ENCODE results near the gene MORN2. TPM values are rescaled to one million over a fixed set of nuclear protein-coding genes. Genes with fewer than 3 reads are reported as not detected.
A peak's percentile ranks its signal among the peaks of the same experiment; 100 is the strongest.

Gene MORN2
- total and polyA plus RNA-seq, 12 donors: 17.0 to 74.1 (median 26.5) TPM

- Histone ChIP-seq H3K4me3 (no peak overlapping the region), H3K9me3 (replicated peaks in 1 of 3) (no peaks in the 10 kb centered on the region), H3K27ac (peak overlapping the region in 1 of 5 donors; percentile 38), H3K36me3 (replicated peaks in 1 of 2) (peaks cover 0 to 21% of the 10 kb centered on the region in 2 donors), H3K27me3 (no peaks in the 10 kb centered on the region), H3K4me1 (replicated peaks in 1 of 2) (no peaks in the 10 kb centered on the region)
- WGBS, 4 donors: 77 to 92% (median 89%) methylated on average over 2 of the region's 2 CpGs
- TF ChIP-seq, protein P1, sequence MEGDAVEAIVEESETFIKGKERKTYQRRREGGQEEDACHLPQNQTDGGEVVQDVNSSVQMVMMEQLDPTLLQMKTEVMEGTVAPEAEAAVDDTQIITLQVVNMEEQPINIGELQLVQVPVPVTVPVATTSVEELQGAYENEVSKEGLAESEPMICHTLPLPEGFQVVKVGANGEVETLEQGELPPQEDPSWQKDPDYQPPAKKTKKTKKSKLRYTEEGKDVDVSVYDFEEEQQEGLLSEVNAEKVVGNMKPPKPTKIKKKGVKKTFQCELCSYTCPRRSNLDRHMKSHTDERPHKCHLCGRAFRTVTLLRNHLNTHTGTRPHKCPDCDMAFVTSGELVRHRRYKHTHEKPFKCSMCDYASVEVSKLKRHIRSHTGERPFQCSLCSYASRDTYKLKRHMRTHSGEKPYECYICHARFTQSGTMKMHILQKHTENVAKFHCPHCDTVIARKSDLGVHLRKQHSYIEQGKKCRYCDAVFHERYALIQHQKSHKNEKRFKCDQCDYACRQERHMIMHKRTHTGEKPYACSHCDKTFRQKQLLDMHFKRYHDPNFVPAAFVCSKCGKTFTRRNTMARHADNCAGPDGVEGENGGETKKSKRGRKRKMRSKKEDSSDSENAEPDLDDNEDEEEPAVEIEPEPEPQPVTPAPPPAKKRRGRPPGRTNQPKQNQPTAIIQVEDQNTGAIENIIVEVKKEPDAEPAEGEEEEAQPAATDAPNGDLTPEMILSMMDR (IDR thresholded peaks at IDR 0.05): no peak
- TF ChIP-seq POLR2A (IDR thresholded peaks at IDR 0.05): no peak
- intact Hi-C loops (cut with DNase I): no loop called here
- DNase-seq: no peak
Observed at GRCh38 chr2:38863061-38863695, 12.6 kb upstream of the MORN2 start.

DNA sequence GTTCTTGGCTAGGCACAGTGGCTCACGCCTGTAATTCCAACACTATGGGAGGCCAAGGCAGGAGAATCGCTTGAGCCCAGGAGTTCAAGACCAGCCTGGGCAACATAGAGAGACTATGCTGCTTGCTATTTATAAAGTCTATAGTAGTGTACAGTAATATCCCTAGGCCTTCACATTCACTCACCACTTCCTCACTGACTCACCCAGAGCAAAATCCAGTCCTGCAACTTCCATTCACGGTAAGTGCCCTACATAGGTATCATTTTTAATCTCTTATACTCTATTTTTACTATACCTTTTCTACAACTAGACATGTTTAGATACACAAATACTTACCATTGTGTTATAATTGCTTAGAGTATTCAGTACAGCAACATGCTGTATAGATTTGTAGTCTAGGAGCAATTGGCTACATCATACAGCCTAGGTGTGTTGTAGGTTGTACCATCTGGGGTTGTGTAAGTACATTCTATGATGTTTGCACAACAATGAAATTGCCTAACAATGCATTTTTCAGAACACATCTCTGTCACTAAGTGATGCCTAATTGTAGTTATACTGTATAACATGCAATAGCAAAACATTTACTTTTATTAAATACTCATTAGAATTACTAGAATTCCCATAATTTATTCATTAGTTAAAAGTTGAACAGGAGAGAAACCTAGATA lies 8.9 kb upstream of the MORN2 start:
- no peaks in the 10 kb centered on the region for H3K27me3 ChIP-seq
- intact Hi-C loops (cut with DNase I): no loop called here
- TF ChIP-seq, protein P1 (IDR thresholded peaks at IDR 0.05): no peak
- TF ChIP-seq POLR2A (IDR thresholded peaks at IDR 0.05): no peak
- no peaks in the 10 kb centered on the region for H3K4me1 ChIP-seq (replicated peaks in 1 of 2)
- no peak overlapping the region for H3K4me3 ChIP-seq
- no peak overlapping the region for H3K27ac ChIP-seq
- peaks cover 0 to 11% of the 10 kb centered on the region in 2 donors for H3K36me3 ChIP-seq (replicated peaks in 1 of 2)
- no peak for DNase-seq
- 94 to 100% (median 98%) methylated on average over 3 of the region's 3 CpGs for WGBS, 4 donors
- no peaks in the 10 kb centered on the region for H3K9me3 ChIP-seq (replicated peaks in 1 of 3)

- no peak for DNase-seq
- 97 to 99% (median 98%) methylated on average over 3 of the region's 3 CpGs for WGBS, 4 donors
- Histone ChIP-seq H3K27me3 (no peaks in the 10 kb centered on the region), H3K4me3 (no peak overlapping the region), H3K4me1 (replicated peaks in 1 of 2) (peaks cover 0 to 8% of the 10 kb centered on the region in 2 donors), H3K36me3 (replicated peaks in 1 of 2) (peaks cover 0 to 8% of the 10 kb centered on the region in 2 donors), H3K9me3 (replicated peaks in 1 of 3) (no peaks in the 10 kb centered on the region), H3K27ac (no peak overlapping the region)
- intact Hi-C loops (cut with DNase I): no loop called here
- no peak for TF ChIP-seq POLR2A (IDR thresholded peaks at IDR 0.05)
Observed at GRCh38 chr2:38871432-38871831, 4.3 kb upstream of the MORN2 start.

DNA sequence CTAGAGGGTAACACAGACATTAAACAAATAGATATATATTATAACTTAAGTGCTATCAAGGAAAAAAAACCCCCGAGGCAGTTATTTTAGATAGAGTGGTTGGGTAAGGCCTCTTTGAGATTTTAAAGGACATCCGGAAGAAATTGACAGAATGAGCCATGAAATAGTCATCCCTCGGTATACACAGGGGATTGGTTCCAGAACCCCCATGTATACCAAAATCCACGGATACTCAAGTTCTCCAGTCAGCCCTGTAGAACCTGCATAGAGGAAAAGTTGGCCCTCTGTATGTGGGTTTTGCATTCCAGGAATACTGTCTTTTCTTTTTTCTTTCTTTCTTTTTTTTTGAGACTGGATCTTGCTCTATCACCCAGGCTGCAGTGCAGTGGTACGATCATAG lies 2.0 kb upstream of the MORN2 start:
- TF ChIP-seq, protein P1 (IDR thresholded peaks at IDR 0.05): no peak
- TF ChIP-seq POLR2A (IDR thresholded peaks at IDR 0.05): no peak
- WGBS, 4 donors: 73 to 78% (median 74%) methylated on average over 5 of the region's 5 CpGs
- H3K27me3 ChIP-seq: no peaks in the 10 kb centered on the region

More for the DNA sequence above, 2.0 kb upstream of the MORN2 start:
- no peak for DNase-seq
- Histone ChIP-seq H3K36me3 (replicated peaks in 1 of 2) (no peaks in the 10 kb centered on the region), H3K27ac (no peak overlapping the region), H3K4me1 (replicated peaks in 1 of 2) (peaks cover 0 to 14% of the 10 kb centered on the region in 2 donors), H3K9me3 (replicated peaks in 1 of 3) (no peaks in the 10 kb centered on the region), H3K4me3 (no peak overlapping the region)
- intact Hi-C loops (cut with DNase I): no loop called here
